H1 (cell line): Measurements from ENCODE around the gene SNAP47. TPM values are rescaled to one million over a fixed set of nuclear protein-coding genes. Genes with fewer than 3 reads are reported as not detected.

Experiments
- CTCF ChIA-PET: fragments of 300-600 bp; sonication (Branson Sonifier 250); formaldehyde crosslinking; loops from one replicate; lab custom pipeline; 2021; ENCODE audit not compliant: partially characterized antibody; lab: Charles Lee
- POLR2A ChIA-PET: fragments of 300-600 bp; sonication (Branson Sonifier 250); formaldehyde crosslinking; loops from one replicate; lab custom pipeline; 2021; ENCODE audit warnings: inconsistent platforms; ENCODE audit not compliant: partially characterized antibody; lab: Charles Lee
- DNase-seq, 2 experiments: peaks; one replicate each; pipeline versions ENCODE4 v3.0.0 to v3.0.0-alpha.2; 2010 to 2022; ENCODE audit warnings: low spot score in 2 of 2, low read depth in 1 of 2, mixed read lengths in 1 of 2
- FAIRE-seq: peaks from 2 replicates; lab custom pipeline; 2011; peaks lifted over from hg19 to GRCh38; lab: Jason Lieb, UNC
- H2AFZ ChIP-seq: 2 replicates; pipeline ENCODE4 v1.8.1; 2012; ENCODE audit warnings: low read length, inconsistent platforms
- H2AK5ac ChIP-seq: 2 replicates; pipeline ENCODE4 v1.6.1; 2013; ENCODE audit warnings: low read depth, low read length
- H2BK120ac ChIP-seq: replicated peaks from 2 replicates; pipeline ENCODE3; 2013; ENCODE audit warnings: low read depth, low read length, inconsistent platforms
- H2BK12ac ChIP-seq: 2 replicates; pipeline ENCODE4 v1.6.1; 2013; ENCODE audit warnings: low read depth, low read length
- H2BK15ac ChIP-seq: 2 replicates; pipeline ENCODE4 v1.6.1; 2013; ENCODE audit warnings: low read length
- H2BK20ac ChIP-seq: 2 replicates; pipeline ENCODE4 v1.6.1; 2013; ENCODE audit warnings: low read length
- H2BK5ac ChIP-seq: 2 replicates; pipeline ENCODE4 v1.6.1; 2013; ENCODE audit warnings: low read depth, low read length
- H3K14ac ChIP-seq: 2 replicates; pipeline ENCODE4 v1.6.1; 2013; ENCODE audit warnings: inconsistent platforms; ENCODE audit not compliant: insufficient read length
- H3K18ac ChIP-seq: 2 replicates; pipeline ENCODE4 v1.6.1; 2013; ENCODE audit warnings: low read length; ENCODE audit errors: extremely low read depth
- H3K23ac ChIP-seq: 2 replicates; pipeline ENCODE4 v1.6.1; 2013; ENCODE audit warnings: inconsistent platforms; ENCODE audit not compliant: insufficient read length
- H3K23me2 ChIP-seq: 2 replicates; pipeline ENCODE4 v1.6.1; 2013; ENCODE audit warnings: low read depth, low read length
- H3K27ac ChIP-seq: 2 replicates; pipeline ENCODE4 v1.6.1; 2011; ENCODE audit warnings: low read depth, low read length, inconsistent platforms
- H3K27me3 ChIP-seq, 4 experiments: replicated peaks in 1 of 4; 1 replicate in 1 of 4; 2 replicates in 3 of 4; pipeline versions ENCODE4 v1.6.1 to v1.8.1; 2011 to 2013; ENCODE audit warnings: low read length in 3 of 4, mild to moderate bottlenecking in 3 of 4, inconsistent platforms in 2 of 4, mixed read lengths in 2 of 4, moderate library complexity in 1 of 4; ENCODE audit not compliant: control insufficient read depth in 3 of 4, insufficient read depth in 3 of 4; ENCODE audit errors: extremely low read depth in 1 of 4
- H3K36me3 ChIP-seq, 4 experiments: 2 replicates each; pipeline versions ENCODE4 v1.6.1 to v1.8.1; 2011 to 2013; ENCODE audit warnings: mild to moderate bottlenecking in 4 of 4, low read length in 3 of 4, moderate library complexity in 2 of 4, control low read depth in 1 of 4, inconsistent platforms in 1 of 4; ENCODE audit not compliant: insufficient read depth in 4 of 4, control insufficient read depth in 2 of 4
- H3K4ac ChIP-seq: replicated peaks from 2 replicates; pipeline ENCODE3; 2013; ENCODE audit warnings: low read length, low read depth, mixed read lengths, inconsistent platforms; ENCODE audit not compliant: insufficient read length
- H3K4me1 ChIP-seq, 4 experiments: replicated peaks in 1 of 4; 1 replicate in 1 of 4; 2 replicates in 3 of 4; pipeline versions ENCODE4 v1.6.1 to v1.8.1; 2011 to 2013; ENCODE audit warnings: low read length in 3 of 4, inconsistent platforms in 2 of 4, mixed read lengths in 1 of 4; ENCODE audit not compliant: insufficient read depth in 4 of 4, control insufficient read depth in 3 of 4
- H3K4me2 ChIP-seq, 2 experiments: 2 replicates each; pipeline versions ENCODE4 v1.6.1 to v1.8.1; 2011 to 2013; ENCODE audit warnings: low read depth in 2 of 2, low read length in 2 of 2, control low read depth in 1 of 2, inconsistent platforms in 1 of 2, mild to moderate bottlenecking in 1 of 2; ENCODE audit not compliant: insufficient read depth in 1 of 2
- H3K4me3 ChIP-seq, 4 experiments: fragments of 200-600, 300-600 bp in 1 of 4; sonication (generic), shearing (Covaris generic), sonication (Bioruptor Twin) in 1 of 4; 2 replicates each; pipeline versions ENCODE4 v1.5.1 to v1.8.1; 2011 to 2016; ENCODE audit warnings: low read length in 4 of 4, low read depth in 3 of 4, control low read depth in 2 of 4, inconsistent platforms in 2 of 4, mild to moderate bottlenecking in 2 of 4, mixed read lengths in 1 of 4, moderate library complexity in 1 of 4; ENCODE audit not compliant: insufficient read depth in 2 of 4; ENCODE audit errors: extremely low read depth in 1 of 4
- H3K56ac ChIP-seq: replicated peaks from 2 replicates; pipeline ENCODE3; 2013; ENCODE audit warnings: low read depth, mild to moderate bottlenecking, mixed read lengths, low read length, inconsistent platforms; ENCODE audit not compliant: insufficient read length
- H3K79me1 ChIP-seq: 2 replicates; pipeline ENCODE4 v1.6.1; 2013; ENCODE audit warnings: low read depth, low read length, control low read depth
- H3K79me2 ChIP-seq, 2 experiments: 2 replicates each; pipeline versions ENCODE4 v1.6.1 to v1.8.1; 2012 to 2013; ENCODE audit warnings: low read length in 2 of 2, mild to moderate bottlenecking in 2 of 2, inconsistent platforms in 1 of 2; ENCODE audit not compliant: insufficient read depth in 2 of 2, control insufficient read depth in 1 of 2
- H3K9ac ChIP-seq, 4 experiments: replicated peaks in 1 of 4; 1 replicate in 1 of 4; 2 replicates in 3 of 4; pipeline versions ENCODE4 v1.6.1 to v1.8.1; 2011 to 2013; ENCODE audit warnings: low read depth in 3 of 4, low read length in 3 of 4, control low read depth in 2 of 4, mild to moderate bottlenecking in 2 of 4, moderate library complexity in 2 of 4, inconsistent platforms in 1 of 4; ENCODE audit errors: extremely low read depth in 1 of 4
- H3K9me3 ChIP-seq, 2 experiments: 2 replicates each; pipeline versions ENCODE4 v1.6.1 to v1.8.1; 2012 to 2013; ENCODE audit warnings: mild to moderate bottlenecking in 2 of 2, moderate library complexity in 2 of 2, control low read depth in 1 of 2, inconsistent platforms in 1 of 2, low read depth in 1 of 2, low read length in 1 of 2, mixed read lengths in 1 of 2; ENCODE audit not compliant: insufficient read depth in 2 of 2
- H4K20me1 ChIP-seq, 2 experiments: replicated peaks in 1 of 2; 2 replicates each; pipeline versions ENCODE3 to v1.8.1; 2011 to 2013; ENCODE audit warnings: inconsistent platforms in 2 of 2, low read length in 2 of 2, mild to moderate bottlenecking in 1 of 2; ENCODE audit not compliant: insufficient read depth in 2 of 2, control insufficient read depth in 1 of 2
- H4K5ac ChIP-seq: 2 replicates; pipeline ENCODE4 v1.6.1; 2013; ENCODE audit warnings: low read length, low read depth, mixed read lengths, inconsistent platforms; ENCODE audit not compliant: insufficient read length
- H4K8ac ChIP-seq: 2 replicates; pipeline ENCODE4 v1.8.0; 2013; ENCODE audit warnings: mild to moderate bottlenecking, moderate library complexity, low read length, inconsistent platforms; ENCODE audit not compliant: insufficient read depth; ENCODE audit errors: extremely low read depth
- H4K91ac ChIP-seq: replicated peaks from 2 replicates; pipeline ENCODE3; 2013; ENCODE audit warnings: low read length, mixed read lengths, inconsistent platforms; ENCODE audit not compliant: insufficient read length
- BRCA1 ChIP-seq: IDR thresholded peaks from 2 replicates; pipeline ENCODE4 v1.6.1; 2012; ENCODE audit warnings: low read depth, low read length, improper control_type of control experiment
- EP300 ChIP-seq, 2 experiments: IDR thresholded peaks; 1 replicate in 1 of 2; 2 replicates in 1 of 2; pipeline ENCODE4 v1.6.1; 2011 to 2012; ENCODE audit warnings: low read depth in 2 of 2, low read length in 2 of 2, mild to moderate bottlenecking in 2 of 2, borderline replicate concordance in 1 of 2, inconsistent platforms in 1 of 2, moderate library complexity in 1 of 2
- GABPA ChIP-seq: IDR thresholded peaks from 2 replicates; pipeline ENCODE4 v1.6.1; 2011; ENCODE audit warnings: mild to moderate bottlenecking, low read length, moderate library complexity, borderline replicate concordance; ENCODE audit not compliant: insufficient read depth
- KDM4A ChIP-seq: IDR thresholded peaks from one replicate; pipeline ENCODE4 v1.7.1; 2012; ENCODE audit warnings: low read depth, mild to moderate bottlenecking, moderate library complexity, low read length, inconsistent platforms; ENCODE audit not compliant: severe bottlenecking
- MAX ChIP-seq: IDR thresholded peaks from 2 replicates; pipeline ENCODE4 v1.6.1; 2012; ENCODE audit warnings: inconsistent platforms
- RBBP5 ChIP-seq: IDR thresholded peaks from 2 replicates; pipeline ENCODE4 v1.7.1; 2012; ENCODE audit warnings: low read depth, mild to moderate bottlenecking, inconsistent platforms, low read length, moderate library complexity, borderline replicate concordance
- RFX5 ChIP-seq: IDR thresholded peaks from 2 replicates; pipeline ENCODE4 v1.6.1; 2011; ENCODE audit warnings: low read depth, low read length, improper control_type of control experiment, borderline replicate concordance
- SP2 ChIP-seq: IDR thresholded peaks from 2 replicates; pipeline ENCODE4 v1.6.1; 2012; ENCODE audit warnings: mild to moderate bottlenecking, low read length, inconsistent platforms
- TCF12 ChIP-seq: IDR thresholded peaks from 2 replicates; pipeline ENCODE4 v1.6.1; 2011; ENCODE audit warnings: low read depth, mild to moderate bottlenecking, low read length
- WGBS, 2 experiments: shearing (Covaris generic) in 1 of 2; methylation state at CpG; one replicate each; pipeline versions ENCODE4 v1.1.6 to v1.1.7; 2013 to 2015; ENCODE audit warnings: low lambda C conversion rate in 2 of 2, mixed read lengths in 2 of 2, inconsistent platforms in 1 of 2, low coverage in 1 of 2, missing lambda C conversion rate in 1 of 2; ENCODE audit not compliant: insufficient replicate concordance in 2 of 2, insufficient coverage in 1 of 2, insufficient read length in 1 of 2; ENCODE audit errors: extremely low coverage in 1 of 2, missing lambda C conversion rate in 1 of 2; 5-methylcytosine and 5-hydroxymethylcytosine counted together
- polyA plus RNA-seq, 7 experiments: library from polyadenylated mRNA; depleted of rRNA in 3 of 7; stranded (reverse) in 5 of 7; unstranded in 2 of 7; fragments of >200 nt in 5 of 7; fragments of 200-250 nt in 2 of 7; gene quantifications; 1 replicate in 5 of 7; 2 replicates in 1 of 7; 4 replicates in 1 of 7; pipeline versions ENCODE4 v1.2.1 to v1.2.3, GENCODE V29; 2011 to 2013; ENCODE audit warnings: missing spikeins in 2 of 7, mixed read lengths in 2 of 7
- total RNA-seq: library from RNA; stranded (reverse); fragmentation: NEBNext Ultra II Directional; extraction: Animal tissue kit (Norgen Biotek cat#: 25700); gene quantifications from 2 replicates; pipeline ENCODE4 v1.2.1, GENCODE V29; 2021

Gene SNAP47
- total and polyA plus RNA-seq, 2 of the 8 experiments (the other 6 are each of a cell fraction or from before 2014, with no cell fraction given): 37.6 to 42.2 TPM

- Histone ChIP-seq H3K4me1 (peaks cover 0 to 19% (median 12%) of the 10 kb centered on the region in 4 experiments; a peak in 6 of 7 replicates), H2BK12ac (no peak overlapping the region), H3K23me2 (peaks cover 4% of the 10 kb centered on the region), H3K23ac (no peak overlapping the region), H2AFZ (no peak overlapping the region), H3K9ac (peak overlapping the region in 3 of 4 experiments; percentile 31 to 66 (median 54); a peak in 6 of 7 replicates), H4K5ac (peak overlapping the region; percentile 51), H2BK5ac (peak overlapping the region; percentile 68; the same call in 1 of the 2 replicates), H4K91ac (peak overlapping the region; percentile 22), H3K56ac (peak overlapping the region; percentile 53), H3K14ac (peak overlapping the region; percentile 98), H3K27ac (peak overlapping the region; percentile 52; the same call in 1 of the 2 replicates), H3K79me1 (no peaks in the 10 kb centered on the region), H3K79me2 (no peaks in the 10 kb centered on the region), H3K27me3 (no peaks in the 10 kb centered on the region), H3K4me2 (peak overlapping the region; percentile 84 to 100), H2BK15ac (no peak overlapping the region), H4K8ac (no peak overlapping the region; the same call in 1 of the 2 replicates), H2BK20ac (no peak overlapping the region), H3K36me3 (peaks cover 5 to 21% (median 10%) of the 10 kb centered on the region in 4 experiments; a peak in 6 of 8 replicates), H2BK120ac (no peak overlapping the region), H3K4ac (peak overlapping the region; percentile 17), H4K20me1 (peaks cover 3 to 26% of the 10 kb centered on the region in 2 experiments), H3K9me3 (peaks cover 2 to 7% of the 10 kb centered on the region in 2 experiments; a peak in 3 of 4 replicates), H2AK5ac (no peak overlapping the region), H3K18ac (peak overlapping the region; percentile 87), H3K4me3 (peak overlapping the region; percentile 67 to 95 (median 74))
- DNase-seq (peak; percentile 34 to 82), FAIRE-seq (no peak)
- ChIA-PET CTCF (interaction anchor here (1.2 kb wide), 1 partner anchor 247 kb away, joined by 6 read pairs; no protein-coding TSS in a partner anchor), POLR2A (no interaction called here)
- WGBS, 2 experiments: 7% methylated on average over 26 of the region's 51 CpGs; no CpG with 5 or more reads in 1 of the 2 experiments
- TF ChIP-seq SP2 (no peak), RFX5 (no peak), EP300 (IDR thresholded peaks at IDR 0.05; ENCODE audit: borderline replicate concordance in 1 of 2, low read depth in 2 of 2, low read length in 2 of 2) (no peak), BRCA1 (no peak), RBBP5 (peak; percentile 10; the same call in 1 of the 2 replicates), KDM4A (peak; percentile 62), MAX (peak; percentile 49), TCF12 (0 out of 2 replicates have a peak, but pooled peaks have one; percentile 39), GABPA (no peak)
These were observed 7.0 kb upstream of the SNAP47 start for GRCh38 chr1:227728059-227728891.
